SU-DHL-6 (cell line): ENCODE data around the gene LYZL6.

ENCODE experiments used
- CTCF ChIP-seq: fragments of 200-600 bp; sonication (generic); IDR thresholded peaks from one replicate; pipeline ENCODE4 v1.5.1; 2017; ENCODE audit warnings: antibody characterized with exemption, mild to moderate bottlenecking, low read length, moderate library complexity; ENCODE audit not compliant: insufficient read depth, poor library complexity, severe bottlenecking
- EZH2phosphoT487 ChIP-seq: fragments of 200-600 bp; sonication (generic), shearing (Covaris generic); conservative IDR thresholded peaks from 2 replicates; pipeline ENCODE4 v1.6.1; 2018; ENCODE audit warnings: mild to moderate bottlenecking, antibody characterized with exemption, low read length, moderate library complexity, mixed read lengths

GRCh38 chr17:35984140-35984539, 40.6 kb upstream of the LYZL6 start:
- TF ChIP-seq CTCF (no peak), EZH2phosphoT487 (no peak)
